AG04450 (cell line): ENCODE data around the gene TXK. TPM values are rescaled to one million over a fixed set of nuclear protein-coding genes. Genes with fewer than 3 reads are reported as not detected.

ENCODE experiments used
- CTCF ChIA-PET: fragments of 300-600, 350-600 bp; formaldehyde crosslinking; extraction: SDS; loops from one replicate; lab custom pipeline; 2022; ENCODE audit warnings: antibody characterized with exemption, inconsistent platforms; lab: Charles Lee
- POLR2A ChIA-PET: fragments of 350-600 bp; formaldehyde crosslinking; extraction: SDS; loops from one replicate; lab custom pipeline; 2021; ENCODE audit warnings: antibody characterized with exemption, inconsistent platforms; lab: Yijun Ruan, JAX
- DNase-seq: peaks from one replicate; pipeline ENCODE4 v3.0.0-alpha.2; 2011; ENCODE audit warnings: low read depth, low spot score
- H3K27ac ChIP-seq: one replicate; pipeline ENCODE4 v1.5.1; 2012; ENCODE audit warnings: low read depth, low read length, control low read depth
- H3K27me3 ChIP-seq: one replicate; pipeline ENCODE4 v1.6.0; 2012; ENCODE audit warnings: low read length; ENCODE audit not compliant: control insufficient read depth, insufficient read depth
- H3K4me3 ChIP-seq: 2 replicates; pipeline ENCODE4 v1.5.1; 2011; ENCODE audit warnings: mild to moderate bottlenecking, low read depth, low read length, control low read depth
- H3K9me3 ChIP-seq: 2 replicates; pipeline ENCODE4 v1.5.1; 2012; ENCODE audit warnings: low read length; ENCODE audit not compliant: control insufficient read depth, insufficient read depth
- polyA plus RNA-seq: library from polyadenylated mRNA; depleted of rRNA; stranded (reverse); fragments of >200 nt; gene quantifications from 2 replicates; pipeline ENCODE4 v1.2.3, GENCODE V29; 2011
- TF ChIP-seq, protein P1 (sequence below): IDR thresholded peaks from 2 replicates; pipeline ENCODE4 v1.5.1; 2011; ENCODE audit warnings: low read depth, low read length, control low read depth, inconsistent platforms

TXK gene
- polyA plus RNA-seq, 1 experiment, result not detected

DNA sequence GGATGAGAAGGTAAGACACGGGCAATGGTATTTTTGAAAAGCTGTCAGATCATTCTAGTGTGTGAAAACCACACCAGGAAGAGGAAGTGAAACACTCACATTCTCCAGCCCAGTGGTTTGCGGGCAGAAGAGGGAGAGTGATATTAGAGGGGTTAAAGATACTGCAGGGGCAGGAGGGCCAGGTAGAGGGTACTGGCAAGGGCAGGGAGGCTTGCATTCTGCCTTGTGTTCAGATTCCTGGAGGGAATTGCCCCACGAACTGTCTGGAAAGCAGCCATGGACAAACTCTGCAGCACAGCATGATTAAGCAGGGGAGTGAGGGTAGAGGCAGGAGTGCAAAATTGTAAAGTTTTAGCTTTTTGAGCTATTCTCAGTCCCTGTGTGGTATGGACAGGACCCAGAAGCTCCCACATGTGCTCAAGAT, 86.6 kb downstream of the TXK start:
- peaks cover 2% of the 10 kb centered on the region for H3K27me3 ChIP-seq
- ChIA-PET POLR2A (no interaction called here), CTCF (interaction anchor here (1.3 kb wide), 1 partner anchor 114 kb away, joined by 3 read pairs; no protein-coding TSS in a partner anchor)
- TF ChIP-seq, protein P1, sequence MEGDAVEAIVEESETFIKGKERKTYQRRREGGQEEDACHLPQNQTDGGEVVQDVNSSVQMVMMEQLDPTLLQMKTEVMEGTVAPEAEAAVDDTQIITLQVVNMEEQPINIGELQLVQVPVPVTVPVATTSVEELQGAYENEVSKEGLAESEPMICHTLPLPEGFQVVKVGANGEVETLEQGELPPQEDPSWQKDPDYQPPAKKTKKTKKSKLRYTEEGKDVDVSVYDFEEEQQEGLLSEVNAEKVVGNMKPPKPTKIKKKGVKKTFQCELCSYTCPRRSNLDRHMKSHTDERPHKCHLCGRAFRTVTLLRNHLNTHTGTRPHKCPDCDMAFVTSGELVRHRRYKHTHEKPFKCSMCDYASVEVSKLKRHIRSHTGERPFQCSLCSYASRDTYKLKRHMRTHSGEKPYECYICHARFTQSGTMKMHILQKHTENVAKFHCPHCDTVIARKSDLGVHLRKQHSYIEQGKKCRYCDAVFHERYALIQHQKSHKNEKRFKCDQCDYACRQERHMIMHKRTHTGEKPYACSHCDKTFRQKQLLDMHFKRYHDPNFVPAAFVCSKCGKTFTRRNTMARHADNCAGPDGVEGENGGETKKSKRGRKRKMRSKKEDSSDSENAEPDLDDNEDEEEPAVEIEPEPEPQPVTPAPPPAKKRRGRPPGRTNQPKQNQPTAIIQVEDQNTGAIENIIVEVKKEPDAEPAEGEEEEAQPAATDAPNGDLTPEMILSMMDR, result no peak
- no peak overlapping the region for H3K27ac ChIP-seq
- DNase-seq, result no peak
- H3K9me3 ChIP-seq, result no peaks in the 10 kb centered on the region
- H3K4me3 ChIP-seq, result no peak overlapping the region

DNA sequence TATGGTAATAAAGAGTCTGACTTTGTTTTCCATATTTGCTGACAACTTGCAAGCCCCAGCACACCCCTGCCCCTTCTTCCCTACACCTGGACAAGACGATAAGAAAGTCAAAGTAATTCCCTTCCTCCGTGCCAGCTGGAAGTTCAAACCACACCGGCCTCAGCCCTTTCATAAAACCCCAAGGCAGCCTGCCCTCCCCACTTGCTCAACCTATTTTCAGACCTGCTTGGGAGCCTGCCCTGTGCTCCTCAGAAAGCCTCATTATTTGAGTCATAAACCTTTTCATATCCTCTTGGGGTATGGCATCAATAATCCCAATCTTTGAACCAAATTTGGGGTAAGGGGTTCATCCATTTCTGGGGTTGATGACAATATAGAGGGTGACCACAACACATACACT, 88.0 kb downstream of the TXK start:
- no peak overlapping the region for H3K27ac ChIP-seq
- TF ChIP-seq, protein P1, result no peak

DNA sequence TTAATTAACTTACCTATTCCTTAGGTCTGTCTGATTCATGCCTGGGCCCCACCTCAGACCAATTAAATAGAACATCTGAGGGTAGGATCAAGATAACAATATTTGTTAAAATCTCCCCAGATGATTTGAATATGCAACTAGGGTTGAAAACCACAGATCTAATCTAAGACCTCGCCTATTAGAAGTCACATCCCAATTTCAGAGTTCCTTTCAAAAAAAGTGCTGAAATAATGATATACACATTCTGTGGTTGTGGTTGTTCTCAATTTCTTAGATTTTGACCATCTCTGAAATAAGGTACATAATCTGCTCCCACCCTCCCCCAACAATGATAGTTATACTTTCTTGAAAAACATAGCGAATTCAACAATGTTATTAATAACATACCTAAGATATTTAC, 89.8 kb downstream of the TXK start:
- CTCF ChIA-PET, result no interaction called here

More for the DNA sequence above, 88.0 kb downstream of the TXK start:
- ChIA-PET POLR2A (no interaction called here), CTCF (no interaction called here)
- no peak for DNase-seq
- no peaks in the 10 kb centered on the region for H3K9me3 ChIP-seq
- peaks cover 2% of the 10 kb centered on the region for H3K27me3 ChIP-seq
- H3K4me3 ChIP-seq, result no peak overlapping the region

DNA sequence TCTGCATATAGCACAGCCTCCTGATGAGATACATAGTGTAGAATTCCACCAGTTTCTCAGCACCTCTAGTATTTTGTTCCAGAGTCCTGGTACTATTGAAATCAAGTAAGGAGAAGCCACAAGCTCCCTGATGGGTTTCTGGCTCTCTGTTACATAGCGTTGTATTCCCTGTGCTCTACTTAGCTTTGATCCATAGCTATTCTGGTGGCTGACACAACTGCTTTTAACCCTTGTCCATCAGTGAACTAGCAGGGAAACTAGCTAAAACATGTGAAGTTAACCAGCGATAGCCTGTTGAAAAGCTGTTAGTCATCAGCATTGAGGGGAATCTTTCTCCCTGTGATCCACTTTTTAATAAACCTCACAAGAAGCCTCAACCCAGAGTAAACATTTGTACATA, 90.5 kb downstream of the TXK start:
- Histone ChIP-seq H3K27me3 (no peaks in the 10 kb centered on the region), H3K9me3 (no peaks in the 10 kb centered on the region), H3K27ac (no peak overlapping the region), H3K4me3 (no peak overlapping the region)
- CTCF ChIA-PET, result no interaction called here
- TF ChIP-seq, protein P1, result no peak
- no peak for DNase-seq
- POLR2A ChIA-PET, result no interaction called here

More for the DNA sequence above, 89.8 kb downstream of the TXK start:
- POLR2A ChIA-PET, result no interaction called here
- H3K27ac ChIP-seq, result no peak overlapping the region
- no peak overlapping the region for H3K4me3 ChIP-seq
- no peak for DNase-seq
- H3K27me3 ChIP-seq, result no peaks in the 10 kb centered on the region
- TF ChIP-seq, protein P1, result no peak
- H3K9me3 ChIP-seq, result no peaks in the 10 kb centered on the region

DNA sequence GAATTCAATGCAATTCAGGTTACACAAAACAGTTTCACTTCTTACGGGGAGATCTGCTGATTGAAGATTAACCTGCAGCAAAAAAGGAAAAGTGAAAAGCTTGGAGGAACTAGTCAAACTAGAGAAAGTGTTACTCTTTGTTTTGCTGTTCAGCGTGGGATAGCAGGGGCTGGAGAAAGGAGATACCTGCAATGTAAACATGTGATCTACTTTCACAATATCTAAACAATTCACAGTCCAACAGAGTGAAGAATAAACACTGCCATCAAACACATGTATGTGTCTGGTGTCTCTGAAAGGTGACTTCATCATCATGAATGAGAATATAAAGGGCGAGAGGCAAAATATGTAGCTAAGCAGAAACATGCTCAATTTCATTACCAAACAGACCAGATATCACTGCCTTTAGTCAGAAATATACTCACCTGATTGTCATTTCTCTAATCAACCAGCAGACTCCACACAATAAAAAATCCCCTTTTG, 91.0 kb downstream of the TXK start:
- Histone ChIP-seq H3K27ac (no peak overlapping the region), H3K9me3 (no peaks in the 10 kb centered on the region), H3K27me3 (no peaks in the 10 kb centered on the region), H3K4me3 (no peak overlapping the region)
- POLR2A ChIA-PET, result no interaction called here
- TF ChIP-seq, protein P1, result no peak
- CTCF ChIA-PET, result no interaction called here
- DNase-seq, result no peak
